ENCODE measurements around the gene OPN4. TPM values are rescaled to one million over a fixed set of nuclear protein-coding genes. Genes with fewer than 3 reads are reported as not detected.

Gene OPN4
- total RNA-seq = not detected in 2 replicates

GRCh38 chr10:86654411-86655172 is at the start of gene OPN4:
OPN4 (plus strand) TSS chr10:86654547; CDS start chr10:86654784, 237 bp downstream.

GRCh38 chr10:86668297-86669165 is 14.2 kb downstream of the OPN4 start, which contains the start of gene LDB3:
LDB3 (plus strand) TSS chr10:86668511; CDS start chr10:86668692, 181 bp downstream.

Other genes with a start within 250 kb of the OPN4 start
- 46.5 and 51.3 TPM in 2 replicates for gene WAPL, start 132.8 kb upstream of the OPN4 start, total RNA-seq
- 0.11 and 0.13 TPM in 2 replicates for gene LDB3, start 14.0 kb downstream of the OPN4 start, total RNA-seq
- 90.9 and 96.3 TPM in 2 replicates for gene BMPR1A, start 102.1 kb downstream of the OPN4 start, total RNA-seq

Data from articular chondrocyte of knee joint (primary cell).